Gastroesophageal sphincter (tissue), 4 donors: ENCODE results near the gene REV1. TPM values are rescaled to one million over a fixed set of nuclear protein-coding genes. Genes with fewer than 3 reads are reported as not detected.
"Not testable (repeated sequence)": the region's sequence is repeated elsewhere in the genome, so short reads cannot be mapped to it uniquely, and the experiment has no call there.

Source experiments
- ATAC-seq: fragments of 150-250 bp; one replicate; pipeline ENCODE4 v1.9.1; 2016; ENCODE audit warnings: mild to moderate bottlenecking, moderate library complexity
- H3K27ac ChIP-seq, 4 donors: fragments of 200-600 bp; sonication (generic) in 3 of 4; 1 replicate in 3 of 4; 2 replicates in 1 of 4; pipeline ENCODE4 v1.5.1; 2016 to 2019
- H3K27me3 ChIP-seq: fragments of 200-600 bp; sonication (generic); one replicate; pipeline ENCODE4 v1.5.1; 2019
- H3K36me3 ChIP-seq, 2 donors: fragments of 200-600 bp; sonication (generic); one replicate each; pipeline ENCODE4 v1.5.1; 2019; ENCODE audit warnings: control low read depth in 1 of 2
- H3K4me1 ChIP-seq, 3 donors: fragments of 200-600 bp; sonication (generic); 1 replicate in 2 of 3; 2 replicates in 1 of 3; pipeline ENCODE4 v1.5.1; 2016 to 2019; ENCODE audit warnings: control low read depth in 2 of 3
- H3K4me3 ChIP-seq, 2 donors: fragments of 200-600 bp; sonication (generic); one replicate each; pipeline ENCODE4 v1.5.1; 2019; ENCODE audit warnings: mild to moderate bottlenecking in 1 of 2, moderate library complexity in 1 of 2
- H3K9me3 ChIP-seq, 3 donors: fragments of 200-600 bp; sonication (generic); one replicate each; pipeline ENCODE4 v1.5.1; 2017 to 2019; ENCODE audit warnings: control low read depth in 2 of 3
- CTCF ChIP-seq, 4 experiments: fragments of 200-600 bp in 2 of 4; fragments of 450-650 bp in 2 of 4; sonication (generic) in 1 of 4; IDR thresholded peaks; one replicate each; pipeline ENCODE4 v1.5.1; 2017 to 2019; ENCODE audit warnings: antibody characterized with exemption in 4 of 4, mild to moderate bottlenecking in 2 of 4, moderate library complexity in 2 of 4
- EP300 ChIP-seq: sonication (generic); formaldehyde crosslinking; IDR thresholded peaks from one replicate; pipeline ENCODE4 v1.6.1; 2017; ENCODE audit warnings: antibody characterized with exemption, mild to moderate bottlenecking
- POLR2A ChIP-seq, 2 donors: fragments of 450-650 bp; IDR thresholded peaks; one replicate each; pipeline ENCODE4 v1.6.1; 2017; ENCODE audit warnings: antibody characterized with exemption in 2 of 2, mild to moderate bottlenecking in 2 of 2, moderate library complexity in 1 of 2
- POLR2AphosphoS5 ChIP-seq: sonication (generic); formaldehyde crosslinking; IDR thresholded peaks from one replicate; pipeline ENCODE4 v1.6.1; 2017; ENCODE audit warnings: antibody characterized with exemption
- WGBS, 2 donors: methylation state at CpG; one replicate each; pipeline ENCODE4 v1.1.5; 2018; ENCODE audit warnings: low coverage in 1 of 2; 5-methylcytosine and 5-hydroxymethylcytosine counted together
- total RNA-seq, 4 donors: library from RNA; depleted of rRNA; stranded (reverse); fragments of >200 nt; gene quantifications; one replicate each; pipeline ENCODE4 v1.1.0, GENCODE V29; 2016

The REV1 gene
- total RNA-seq, 4 donors from 2014 or later = 25.9 to 61.5 (median 47.3) TPM

DNA sequence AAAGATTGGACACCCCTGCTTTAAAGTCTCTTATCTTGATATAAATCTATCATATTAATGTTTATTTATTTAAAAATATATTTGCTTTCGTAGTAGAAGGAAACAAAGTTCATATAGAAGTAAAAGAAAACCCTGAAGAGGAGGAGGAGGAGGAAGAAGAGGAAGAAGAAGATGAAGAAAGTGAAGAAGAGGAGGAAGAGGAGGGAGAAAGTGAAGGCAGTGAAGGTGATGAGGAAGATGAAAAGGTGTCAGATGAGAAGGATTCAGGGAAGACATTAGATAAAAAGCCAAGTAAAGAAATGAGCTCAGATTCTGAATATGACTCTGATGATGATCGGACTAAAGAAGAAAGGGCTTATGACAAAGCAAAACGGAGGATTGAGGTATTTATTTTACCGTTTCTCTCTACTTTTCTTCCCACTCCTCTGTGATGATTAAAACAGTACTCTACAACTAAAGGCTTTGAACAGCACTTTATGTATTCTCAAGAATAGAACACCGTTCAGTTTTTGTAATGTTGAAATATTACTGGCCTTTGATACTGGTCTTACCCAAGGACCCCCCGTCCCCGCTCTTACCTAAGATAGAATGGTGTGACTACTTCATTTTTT is 113.5 kb downstream of the REV1 start:
- H3K27ac ChIP-seq = no peak overlapping the region
- H3K36me3 ChIP-seq = peaks cover 0 to 89% of the 10 kb centered on the region in 2 donors
- no peaks in the 10 kb centered on the region for H3K4me1 ChIP-seq
- TF ChIP-seq POLR2A (IDR thresholded peaks at IDR 0.05) = no peak
- TF ChIP-seq EP300 = no peak
- no peak for TF ChIP-seq CTCF (IDR thresholded peaks at IDR 0.05)
- no peak for TF ChIP-seq POLR2AphosphoS5
- WGBS, 2 donors = 92 to 95% methylated on average over 5 to 7 of the region's 7 CpGs
- H3K9me3 ChIP-seq = no peaks in the 10 kb centered on the region
- no peaks in the 10 kb centered on the region for H3K27me3 ChIP-seq
- H3K4me3 ChIP-seq = no peak overlapping the region
- ATAC-seq = no peak

DNA sequence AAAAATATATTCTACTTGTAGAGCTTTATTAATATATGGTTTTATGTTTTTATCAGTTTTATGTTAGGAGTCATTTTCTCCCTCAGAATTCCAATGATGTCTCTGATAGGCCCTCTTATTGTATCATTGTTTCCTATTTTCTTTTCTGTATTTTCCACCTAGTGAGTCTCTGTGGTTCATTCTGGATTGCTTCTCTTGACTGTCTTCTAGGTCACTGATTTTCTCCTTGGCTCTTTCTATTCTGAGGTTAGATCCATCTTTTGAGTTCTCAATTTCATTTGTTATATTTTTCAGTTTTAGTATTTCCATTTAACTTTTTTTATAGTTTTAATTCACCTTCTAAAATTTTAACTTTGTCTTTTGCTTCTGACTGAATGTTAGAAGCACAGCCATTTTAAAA is 115.1 kb downstream of the REV1 start:
- no peaks in the 10 kb centered on the region for H3K27me3 ChIP-seq
- H3K4me3 ChIP-seq = no peak overlapping the region
- H3K9me3 ChIP-seq = no peaks in the 10 kb centered on the region
- no peak for ATAC-seq
- H3K4me1 ChIP-seq = no peaks in the 10 kb centered on the region
- H3K36me3 ChIP-seq = peaks cover 0 to 95% of the 10 kb centered on the region in 2 donors
- no peak for TF ChIP-seq EP300
- no peak overlapping the region for H3K27ac ChIP-seq

DNA sequence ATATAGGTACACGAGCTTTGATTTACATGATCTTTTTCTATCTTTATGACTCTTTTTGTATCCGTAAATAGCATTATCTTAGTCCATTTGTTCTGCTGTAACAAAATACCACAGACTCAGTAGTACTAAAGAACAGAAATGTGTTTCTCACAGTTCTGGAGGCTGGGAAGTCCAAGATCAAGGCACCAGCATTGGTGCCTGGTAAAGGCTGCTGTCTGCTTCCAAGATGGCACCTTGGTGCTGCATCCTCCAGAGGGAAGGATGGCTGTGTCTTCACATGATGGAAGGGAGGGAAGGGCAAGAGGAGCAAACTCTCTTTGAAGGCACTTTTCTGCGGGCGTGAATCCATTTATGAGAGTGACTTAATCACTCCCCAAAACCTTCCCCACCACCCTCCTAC is 116.7 kb downstream of the REV1 start:
- TF ChIP-seq EP300 = no peak
- no peak for TF ChIP-seq CTCF (IDR thresholded peaks at IDR 0.05)
- TF ChIP-seq POLR2A (IDR thresholded peaks at IDR 0.05) = no peak
- TF ChIP-seq POLR2AphosphoS5 = no peak
- H3K4me3 ChIP-seq = no peak overlapping the region
- no peaks in the 10 kb centered on the region for H3K27me3 ChIP-seq
- H3K27ac ChIP-seq = no peak overlapping the region
- H3K9me3 ChIP-seq = no peaks in the 10 kb centered on the region
- H3K36me3 ChIP-seq = peaks cover 0 to 97% of the 10 kb centered on the region in 2 donors
- WGBS, 2 donors = 72 to 93% methylated on average over 3 to 4 of the region's 4 CpGs
- ATAC-seq = no peak
- H3K4me1 ChIP-seq = no peaks in the 10 kb centered on the region

DNA sequence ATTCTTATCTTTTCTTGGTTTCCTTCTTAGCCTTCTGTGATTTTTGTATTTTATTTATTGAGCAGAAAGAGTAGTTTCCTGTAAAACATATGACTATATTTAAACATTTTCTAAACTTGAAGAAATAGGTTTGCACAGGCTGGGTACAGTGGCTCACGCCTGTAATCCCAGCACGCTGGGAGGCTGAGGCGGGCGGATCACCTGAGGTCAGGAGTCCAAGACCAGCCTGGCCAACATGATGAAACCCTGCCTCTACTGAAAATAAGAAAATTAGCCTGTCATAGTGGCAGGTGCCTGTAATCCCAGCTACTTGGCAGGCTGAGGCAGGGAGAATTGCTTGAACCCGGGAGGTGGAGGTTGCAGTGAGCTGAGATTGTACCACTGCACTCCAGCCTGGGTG is 121.0 kb downstream of the REV1 start:
- H3K27me3 ChIP-seq, H3K9me3 ChIP-seq, H3K27ac ChIP-seq, H3K4me1 ChIP-seq, H3K4me3 ChIP-seq, ATAC-seq: not testable (repeated sequence)
- H3K36me3 ChIP-seq = peaks cover 0 to 100% of the 10 kb centered on the region in 2 donors
- WGBS, 2 donors = 96 to 100% methylated on average over 3 to 5 of the region's 5 CpGs

- no peak for TF ChIP-seq CTCF (IDR thresholded peaks at IDR 0.05)
- no peak for ATAC-seq
- Histone ChIP-seq H3K4me1 (no peaks in the 10 kb centered on the region), H3K36me3 (peaks cover 0 to 96% of the 10 kb centered on the region in 2 donors), H3K9me3 (no peaks in the 10 kb centered on the region), H3K4me3 (no peak overlapping the region), H3K27ac (no peak overlapping the region), H3K27me3 (no peaks in the 10 kb centered on the region)
- WGBS, 2 donors = 36 to 100% methylated on average over 1 to 2 of the region's 2 CpGs
Measured at GRCh38 chr2:99365661-99366060, 124.2 kb downstream of the REV1 start.

DNA sequence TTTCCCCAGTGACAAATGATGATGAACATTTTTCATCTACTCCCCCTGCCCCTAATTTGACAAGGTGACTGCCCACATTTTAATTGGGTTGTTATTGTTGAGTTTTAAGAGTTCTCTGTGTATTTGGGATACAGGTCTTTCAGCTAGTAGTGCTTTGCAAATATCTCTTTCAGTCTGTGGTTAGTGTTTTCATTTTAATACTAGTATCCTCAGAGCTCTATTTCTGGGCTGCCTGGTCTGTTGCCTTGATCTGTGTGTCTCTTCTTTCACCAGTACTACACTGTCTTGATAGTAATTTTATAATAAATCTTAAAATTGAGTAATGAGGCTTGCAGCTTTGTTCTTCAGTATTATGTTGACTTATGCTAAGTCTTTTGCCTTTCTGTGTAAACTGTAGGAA is 133.0 kb downstream of the REV1 start:
- no peak for ATAC-seq
- Histone ChIP-seq H3K9me3 (no peaks in the 10 kb centered on the region), H3K4me3 (no peak overlapping the region), H3K27ac (no peak overlapping the region), H3K4me1 (peaks cover 0 to 16% (median 3%) of the 10 kb centered on the region in 3 donors), H3K36me3 (peaks cover 0 to 10% of the 10 kb centered on the region in 2 donors), H3K27me3 (no peaks in the 10 kb centered on the region)
- TF ChIP-seq POLR2A (IDR thresholded peaks at IDR 0.05) (no peak), CTCF (IDR thresholded peaks at IDR 0.05) (no peak), POLR2AphosphoS5 (no peak), EP300 (no peak)

GRCh38 chr2:99354825-99355224 is 135.0 kb downstream of the REV1 start:
- H3K4me3 ChIP-seq, H3K9me3 ChIP-seq, H3K27ac ChIP-seq, ATAC-seq, H3K36me3 ChIP-seq, H3K27me3 ChIP-seq: not testable (repeated sequence)
- peaks cover 0 to 20% (median 3%) of the 10 kb centered on the region in 3 donors for H3K4me1 ChIP-seq
- WGBS, 2 donors = 94 to 95% methylated on average over 3 to 5 of the region's 8 CpGs
